HepG2 (cell line): ENCODE results near the gene CALML6. TPM values are rescaled to one million over a fixed set of nuclear protein-coding genes. Genes with fewer than 3 reads are reported as not detected.
A peak's percentile ranks its signal among the peaks of the same experiment; 100 is the strongest.

Experiments used
- ATAC-seq: fragments of 200-7000 bp; cut with Tn5 transposase; 3 replicates; pipeline ENCODE4 v1.9.1; 2020; ENCODE audit warnings: mild to moderate bottlenecking, moderate library complexity
- BruUV-seq: library from RNA; stranded (reverse); fragments of 400-500 nt; replicated peaks from 2 replicates; lab custom pipeline; 2021; lab: Mats Ljungman, UMichigan
- CTCF ChIA-PET: fragments of 300-600 bp; formaldehyde crosslinking; extraction: SDS; loops from one replicate; lab custom pipeline; 2021; ENCODE audit warnings: low total read pairs, inconsistent platforms, low intra/inter-chr PET ratio; lab: Yijun Ruan, JAX
- POLR2A ChIA-PET: fragments of 350-600 bp; sonication (Branson Sonifier 250); formaldehyde crosslinking; loops from one replicate; lab custom pipeline; 2020; ENCODE audit warnings: antibody characterized with exemption, inconsistent platforms; lab: Yijun Ruan, JAX
- DNase-seq: peaks from one replicate; pipeline ENCODE4 v3.0.0-alpha.2; 2015; ENCODE audit warnings: low spot score
- FAIRE-seq: peaks from 3 replicates; lab custom pipeline; 2011; peaks lifted over from hg19 to GRCh38; lab: Jason Lieb, UNC
- H2AFZ ChIP-seq: one replicate; pipeline ENCODE4 v1.6.1; 2011; ENCODE audit warnings: low read length, inconsistent platforms
- H3K27ac ChIP-seq: fragments of 300-600 bp; 3 replicates; pipeline ENCODE4 v1.8.0; 2011; ENCODE audit warnings: mixed run types, mild to moderate bottlenecking, mixed read lengths, low read length, inconsistent platforms; ENCODE audit not compliant: insufficient read depth; ENCODE audit errors: extremely low read length
- H3K27me3 ChIP-seq, 2 experiments: fragments of 200-600 bp in 1 of 2; 2 replicates in 1 of 2; 3 replicates in 1 of 2; pipeline versions ENCODE4 v1.6.0 to v1.8.0; 2011; ENCODE audit warnings: low read length in 2 of 2, mild to moderate bottlenecking in 2 of 2, moderate library complexity in 2 of 2, inconsistent platforms in 1 of 2; ENCODE audit not compliant: insufficient read depth in 2 of 2, control insufficient read depth in 1 of 2
- H3K36me3 ChIP-seq, 2 experiments: fragments of 200-600 bp in 1 of 2; replicated peaks in 1 of 2; 2 replicates in 1 of 2; 3 replicates in 1 of 2; pipeline versions ENCODE4 v1.5.1 to v1.8.0; 2011; ENCODE audit warnings: low read length in 2 of 2, inconsistent platforms in 1 of 2; ENCODE audit not compliant: insufficient read depth in 2 of 2, control insufficient read depth in 1 of 2
- H3K4me1 ChIP-seq: 2 replicates; pipeline ENCODE4 v1.5.1; 2012; ENCODE audit warnings: low read length, inconsistent platforms; ENCODE audit not compliant: insufficient read depth
- H3K4me2 ChIP-seq: 2 replicates; pipeline ENCODE4 v1.6.0; 2011; ENCODE audit warnings: low read depth, low read length, inconsistent platforms
- H3K4me3 ChIP-seq, 3 experiments: fragments of 200-600 bp in 1 of 3; sonication (generic), shearing (Covaris generic) in 1 of 3; replicated peaks in 1 of 3; 2 replicates each; pipeline ENCODE4 v1.5.1; 2011 to 2016; ENCODE audit warnings: low read length in 3 of 3, inconsistent platforms in 2 of 3, low read depth in 2 of 3, mild to moderate bottlenecking in 2 of 3, control low read depth in 1 of 3, mixed read lengths in 1 of 3; ENCODE audit not compliant: insufficient read depth in 1 of 3
- H3K79me2 ChIP-seq: one replicate; pipeline ENCODE4 v1.6.1; 2011; ENCODE audit warnings: low read length, inconsistent platforms; ENCODE audit not compliant: insufficient read depth
- H3K9ac ChIP-seq: 2 replicates; pipeline ENCODE4 v1.6.0; 2011; ENCODE audit warnings: mild to moderate bottlenecking, low read depth, low read length, inconsistent platforms; ENCODE audit not compliant: insufficient read depth
- H3K9me3 ChIP-seq: 2 replicates; pipeline ENCODE4 v1.5.1; 2012; ENCODE audit warnings: mild to moderate bottlenecking, low read length
- H4K20me1 ChIP-seq: 2 replicates; pipeline ENCODE4 v1.6.0; 2011; ENCODE audit warnings: inconsistent platforms, mild to moderate bottlenecking, low read length, moderate library complexity; ENCODE audit not compliant: insufficient read depth
- ADNP ChIP-seq: sonication (generic); formaldehyde crosslinking; IDR thresholded peaks from 2 replicates; pipeline ENCODE4 v1.4.0; 2020; ENCODE audit warnings: missing genetic modification reagents
- FOXP1 ChIP-seq, 2 experiments: fragments of 450-650 bp in 1 of 2; IDR thresholded peaks; 2 replicates each; pipeline ENCODE4 v1.6.1; 2017 to 2018; ENCODE audit warnings: antibody characterized with exemption in 1 of 2
- KDM6A ChIP-seq: IDR thresholded peaks from 2 replicates; pipeline ENCODE4 v1.6.1; 2016; ENCODE audit warnings: low read depth
- NFKBIZ ChIP-seq: IDR thresholded peaks from 2 replicates; pipeline ENCODE4 v1.6.1; 2018; ENCODE audit warnings: missing genetic modification reagents, missing compliant biosample characterization
- PCBP1 ChIP-seq: fragments of 200-400 bp; formaldehyde crosslinking; IDR thresholded peaks from 2 replicates; pipeline ENCODE4 v1.6.1; 2017; ENCODE audit warnings: mild to moderate bottlenecking, low read depth, low read length, borderline replicate concordance
- PCBP2 ChIP-seq: fragments of 200-400 bp; formaldehyde crosslinking; optimal IDR thresholded peaks from 2 replicates; pipeline ENCODE3; 2018; ENCODE audit warnings: low read length, low read depth; ENCODE audit not compliant: poor library complexity, severe bottlenecking
- SKI ChIP-seq: fragments of 450-650 bp; IDR thresholded peaks from one replicate; pipeline ENCODE4 v1.6.1; 2018; ENCODE audit warnings: mild to moderate bottlenecking; ENCODE audit not compliant: partially characterized antibody
- TAF1 ChIP-seq: sonication (generic); formaldehyde crosslinking; IDR thresholded peaks from 2 replicates; pipeline ENCODE4 v1.4.0; 2020; ENCODE audit warnings: missing genetic modification reagents
- ZNF143 ChIP-seq: sonication (generic); formaldehyde crosslinking; IDR thresholded peaks from 2 replicates; pipeline ENCODE4 v1.4.0; 2020; ENCODE audit warnings: missing genetic modification reagents
- WGBS: methylation state at CpG from one replicate; pipeline ENCODE4 v1.1.6; 2017; ENCODE audit warnings: low lambda C conversion rate; 5-methylcytosine and 5-hydroxymethylcytosine counted together
- in situ Hi-C: cut with HindIII; loops from 2 replicates; pipeline ENCODE4 v1.10.0; 2017; ENCODE audit warnings: low pct_unique_long_range_greater_than_20kb; ENCODE audit not compliant: extremely low pct_ligation_motif_present
- intact Hi-C: fragments of 100-400 bp; cut with micrococcal nuclease; formaldehyde crosslinking; loops from one replicate; pipeline ENCODE4 v1.10.0; 2022; ENCODE audit not compliant: unreplicated experiment
- polyA plus RNA-seq, 8 experiments: library from polyadenylated mRNA; depleted of rRNA in 3 of 8; stranded (reverse) in 7 of 8; unstranded in 1 of 8; fragments of >200 nt; fragmentation: Illumina TruSeq in 4 of 8; extraction: Trizol in 4 of 8; gene quantifications; 2 replicates each; pipeline versions ENCODE4 v1.2.1 to v1.2.3, GENCODE V29; 2011 to 2016; ENCODE audit warnings: low read depth in 4 of 8, missing spikeins in 1 of 8, mixed read lengths in 1 of 8; ENCODE audit not compliant: insufficient read depth in 1 of 8
- total RNA-seq, 5 experiments: library from RNA; depleted of rRNA; stranded (reverse); fragments of >200 nt; fragmentation: Illumina TruSeq; extraction: Trizol; gene quantifications; 2 replicates each; pipeline ENCODE4 v1.2.3, GENCODE V29; 2016; ENCODE audit warnings: low read depth in 1 of 5

CALML6 gene
- total and polyA plus RNA-seq, 2 of the 13 experiments (the other 11 are each of a cell fraction or from before 2014, with no cell fraction given), result 0.11 to 0.12 TPM

DNA sequence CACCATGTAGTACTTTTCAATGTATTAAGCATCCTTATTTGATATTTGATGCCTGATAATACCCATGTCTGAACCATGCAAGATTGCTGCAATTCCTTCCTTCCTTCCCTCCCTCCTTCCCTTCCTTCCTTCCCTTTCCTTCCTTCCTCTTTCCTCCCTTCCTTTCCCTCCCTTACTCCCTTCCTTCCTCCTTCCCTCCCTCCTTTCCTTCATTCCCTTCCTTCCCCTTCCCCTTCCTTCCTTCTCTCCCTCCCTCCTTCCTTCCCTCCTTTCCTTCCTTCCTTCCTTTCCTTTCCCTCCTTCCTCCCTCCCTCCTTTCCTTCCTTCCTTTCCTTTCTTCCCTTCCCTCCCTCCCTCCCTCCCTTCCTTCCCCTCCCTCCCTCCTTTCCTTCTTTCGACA is 33.7 kb downstream of the CALML6 start:
- intact Hi-C loops (no loop called here), in situ Hi-C loops (no loop called here)
- no peak overlapping the region for H2AFZ ChIP-seq
- ChIA-PET POLR2A (no interaction called here), CTCF (no interaction called here)
- no peak overlapping the region for H3K4me2 ChIP-seq
- no peak overlapping the region for H3K9ac ChIP-seq
- ATAC-seq (no peak), DNase-seq (no peak), FAIRE-seq (no peak)
- no peaks in the 10 kb centered on the region for H3K36me3 ChIP-seq
- no peak overlapping the region for H3K27ac ChIP-seq
- H4K20me1 ChIP-seq, result 0 out of 2 replicates have a peak, but pooled peaks cover 3% of the 10 kb centered on the region
- WGBS, result 70% methylated on average over 1 of the region's 1 CpG
- H3K4me1 ChIP-seq, result peaks cover 45% of the 10 kb centered on the region
- H3K4me3 ChIP-seq, result no peak overlapping the region
- peaks cover 3% of the 10 kb centered on the region for H3K79me2 ChIP-seq
- no peaks in the 10 kb centered on the region for H3K27me3 ChIP-seq
- no TSS peak for BruUV-seq
- TF ChIP-seq PCBP1 (no peak), PCBP2 (peak; percentile 75)
- TF ChIP-seq, all 625 proteins: peak for 1
- H3K9me3 ChIP-seq, result no peaks in the 10 kb centered on the region

DNA sequence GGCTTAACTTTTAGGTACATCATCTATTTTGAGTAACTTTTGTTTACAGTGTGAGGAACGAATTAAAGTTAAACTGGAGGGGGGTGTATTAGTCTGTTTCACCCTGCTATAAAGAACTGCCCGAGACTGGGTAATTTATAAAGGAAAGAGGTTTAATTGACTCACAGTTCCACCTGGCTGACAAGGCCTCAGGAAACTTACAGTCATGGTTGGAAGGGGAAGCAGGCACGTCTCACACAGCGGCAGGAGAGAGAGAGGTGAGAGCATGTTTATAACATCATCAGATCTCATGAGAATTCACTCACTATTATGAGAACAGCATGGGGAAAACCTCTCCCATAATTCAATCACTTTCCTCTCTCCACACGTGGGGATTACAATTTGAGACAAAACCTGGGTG is 35.9 kb downstream of the CALML6 start:
- H3K4me2 ChIP-seq, result no peak overlapping the region
- H3K27me3 ChIP-seq, result no peaks in the 10 kb centered on the region
- no peaks in the 10 kb centered on the region for H3K36me3 ChIP-seq
- 66% methylated on average over 5 of the region's 5 CpGs for WGBS
- H3K27ac ChIP-seq, result no peak overlapping the region
- H3K9me3 ChIP-seq, result no peaks in the 10 kb centered on the region
- ChIA-PET CTCF (no interaction called here), POLR2A (no interaction called here)
- H4K20me1 ChIP-seq, result 0 out of 2 replicates have a peak, but pooled peaks cover 2% of the 10 kb centered on the region
- no peak overlapping the region for H2AFZ ChIP-seq
- no peak overlapping the region for H3K9ac ChIP-seq
- DNase-seq, result no peak
- no peak for ATAC-seq
- no TSS peak for BruUV-seq
- peaks cover 42% of the 10 kb centered on the region for H3K4me1 ChIP-seq
- in situ Hi-C loops, result no loop called here
- no peak for TF ChIP-seq ADNP (CRISPR knock-in tag)
- TF ChIP-seq SKI, result no peak
- no peak for TF ChIP-seq ZNF143 (CRISPR knock-in tag)
- TF ChIP-seq FOXP1 (IDR thresholded peaks at IDR 0.05), result no peak
- no peak for TF ChIP-seq FOXP1 (CRISPR knock-in tag; IDR thresholded peaks at IDR 0.05)
- TF ChIP-seq KDM6A (CRISPR knock-in tag), result no peak
- no peak for TF ChIP-seq TAF1 (CRISPR knock-in tag)
- no peak for TF ChIP-seq NFKBIZ (CRISPR knock-in tag)
- FAIRE-seq, result no peak
- intact Hi-C loops, result no loop called here
- no peak overlapping the region for H3K4me3 ChIP-seq
- H3K79me2 ChIP-seq, result no peaks in the 10 kb centered on the region
